AG09319 (cell line): ENCODE measurements around the gene SDHAF1.

ENCODE experiments used
- DNase-seq: peaks from one replicate; pipeline ENCODE4 v3.0.0-alpha.2; 2010; ENCODE audit warnings: low read depth; ENCODE audit errors: extremely low read depth
- TF ChIP-seq, protein P1 (sequence below): IDR thresholded peaks from 2 replicates; pipeline ENCODE4 v1.5.1; 2011; ENCODE audit warnings: low read depth, mild to moderate bottlenecking, inconsistent platforms, low read length, moderate library complexity

Gene SDHAF1

DNA sequence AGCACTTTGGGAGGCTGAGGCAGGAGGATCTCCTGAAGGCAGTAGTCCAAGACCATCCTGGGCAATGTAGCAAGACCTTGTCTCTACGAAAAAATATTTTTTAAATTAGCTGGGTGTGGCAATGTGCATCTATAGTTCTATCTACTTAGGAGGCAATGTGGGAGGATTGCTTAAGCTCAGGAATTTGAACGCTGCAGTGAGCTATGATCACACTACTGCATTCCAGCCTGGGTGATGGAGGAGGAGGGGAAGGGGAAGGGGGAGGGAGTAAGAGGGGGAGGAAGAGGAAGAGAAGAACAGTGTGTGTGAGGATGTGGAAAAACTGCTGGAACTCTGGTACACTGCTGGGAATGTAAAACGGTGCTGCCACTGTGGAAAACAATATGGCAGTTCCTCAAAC is 46.8 kb downstream of the SDHAF1 start:
- peak; percentile 66 for DNase-seq

DNA sequence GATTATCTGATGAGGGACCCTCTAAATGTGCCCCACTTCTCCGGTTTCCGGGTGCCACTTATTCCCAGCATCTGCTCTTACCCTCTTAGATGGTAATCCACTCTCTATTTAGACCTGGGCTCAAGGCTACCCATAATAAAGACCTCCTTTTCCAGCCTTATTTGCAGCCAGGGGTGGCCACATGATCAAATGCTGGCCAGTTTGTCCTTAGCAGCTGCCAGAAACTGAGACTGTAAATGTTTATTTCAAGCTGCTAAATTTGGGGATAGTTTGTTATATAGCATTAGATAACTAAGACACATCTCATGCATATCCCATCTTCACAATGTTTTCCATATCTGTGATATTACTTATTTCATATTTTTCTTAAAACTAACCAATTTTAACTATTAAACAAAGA is 49.0 kb downstream of the SDHAF1 start:
- no peak for DNase-seq
- TF ChIP-seq, protein P1, sequence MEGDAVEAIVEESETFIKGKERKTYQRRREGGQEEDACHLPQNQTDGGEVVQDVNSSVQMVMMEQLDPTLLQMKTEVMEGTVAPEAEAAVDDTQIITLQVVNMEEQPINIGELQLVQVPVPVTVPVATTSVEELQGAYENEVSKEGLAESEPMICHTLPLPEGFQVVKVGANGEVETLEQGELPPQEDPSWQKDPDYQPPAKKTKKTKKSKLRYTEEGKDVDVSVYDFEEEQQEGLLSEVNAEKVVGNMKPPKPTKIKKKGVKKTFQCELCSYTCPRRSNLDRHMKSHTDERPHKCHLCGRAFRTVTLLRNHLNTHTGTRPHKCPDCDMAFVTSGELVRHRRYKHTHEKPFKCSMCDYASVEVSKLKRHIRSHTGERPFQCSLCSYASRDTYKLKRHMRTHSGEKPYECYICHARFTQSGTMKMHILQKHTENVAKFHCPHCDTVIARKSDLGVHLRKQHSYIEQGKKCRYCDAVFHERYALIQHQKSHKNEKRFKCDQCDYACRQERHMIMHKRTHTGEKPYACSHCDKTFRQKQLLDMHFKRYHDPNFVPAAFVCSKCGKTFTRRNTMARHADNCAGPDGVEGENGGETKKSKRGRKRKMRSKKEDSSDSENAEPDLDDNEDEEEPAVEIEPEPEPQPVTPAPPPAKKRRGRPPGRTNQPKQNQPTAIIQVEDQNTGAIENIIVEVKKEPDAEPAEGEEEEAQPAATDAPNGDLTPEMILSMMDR, result no peak

More for the DNA sequence above, 46.8 kb downstream of the SDHAF1 start:
- TF ChIP-seq, protein P1, result no peak
